GM13976 (cell line): Measurements from ENCODE around the gene PSORS1C2.

Experiments
- DNase-seq: peaks from one replicate; pipeline ENCODE4 v3.0.0; 2012; ENCODE audit warnings: low spot score
- in situ Hi-C: fragments of 300-500 bp; cut with MboI; formaldehyde crosslinking; loops from one replicate; pipeline ENCODE4 v1.12.0; 2022; ENCODE audit warnings: low sequenced_read_pairs, mixed read lengths, inconsistent platforms; ENCODE audit not compliant: unreplicated experiment
- TF ChIP-seq, protein P1 (sequence below): IDR thresholded peaks from 2 replicates; pipeline ENCODE4 v1.5.1; 2012; ENCODE audit warnings: borderline replicate concordance, mild to moderate bottlenecking; ENCODE audit not compliant: insufficient read depth; ENCODE audit errors: extremely low read depth, missing control alignments, control extremely low read depth

The PSORS1C2 gene

GRCh38 chr6:31144970-31145340, 6.1 kb upstream of the PSORS1C2 start:
- in situ Hi-C loops, result no loop called here
- no peak for DNase-seq
- TF ChIP-seq, protein P1, sequence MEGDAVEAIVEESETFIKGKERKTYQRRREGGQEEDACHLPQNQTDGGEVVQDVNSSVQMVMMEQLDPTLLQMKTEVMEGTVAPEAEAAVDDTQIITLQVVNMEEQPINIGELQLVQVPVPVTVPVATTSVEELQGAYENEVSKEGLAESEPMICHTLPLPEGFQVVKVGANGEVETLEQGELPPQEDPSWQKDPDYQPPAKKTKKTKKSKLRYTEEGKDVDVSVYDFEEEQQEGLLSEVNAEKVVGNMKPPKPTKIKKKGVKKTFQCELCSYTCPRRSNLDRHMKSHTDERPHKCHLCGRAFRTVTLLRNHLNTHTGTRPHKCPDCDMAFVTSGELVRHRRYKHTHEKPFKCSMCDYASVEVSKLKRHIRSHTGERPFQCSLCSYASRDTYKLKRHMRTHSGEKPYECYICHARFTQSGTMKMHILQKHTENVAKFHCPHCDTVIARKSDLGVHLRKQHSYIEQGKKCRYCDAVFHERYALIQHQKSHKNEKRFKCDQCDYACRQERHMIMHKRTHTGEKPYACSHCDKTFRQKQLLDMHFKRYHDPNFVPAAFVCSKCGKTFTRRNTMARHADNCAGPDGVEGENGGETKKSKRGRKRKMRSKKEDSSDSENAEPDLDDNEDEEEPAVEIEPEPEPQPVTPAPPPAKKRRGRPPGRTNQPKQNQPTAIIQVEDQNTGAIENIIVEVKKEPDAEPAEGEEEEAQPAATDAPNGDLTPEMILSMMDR, result no peak

- TF ChIP-seq, protein P1, result no peak
- in situ Hi-C loops, result no loop called here
- DNase-seq, result no peak
Observed at GRCh38 chr6:31144296-31144969, 5.6 kb upstream of the PSORS1C2 start.

GRCh38 chr6:31143148-31143547, 4.3 kb upstream of the PSORS1C2 start:
- TF ChIP-seq, protein P1, result no peak
- no peak for DNase-seq
- in situ Hi-C loops, result no loop called here

GRCh38 chr6:31142361-31142761, 3.5 kb upstream of the PSORS1C2 start:
- TF ChIP-seq, protein P1, result no peak

GRCh38 chr6:31140643-31141042, 1.8 kb upstream of the PSORS1C2 start:
- DNase-seq, result no peak
- TF ChIP-seq, protein P1, result no peak
- in situ Hi-C loops, result no loop called here

More at GRCh38 chr6:31142361-31142761, 3.5 kb upstream of the PSORS1C2 start:
- no peak for DNase-seq
- in situ Hi-C loops, result no loop called here

DNA sequence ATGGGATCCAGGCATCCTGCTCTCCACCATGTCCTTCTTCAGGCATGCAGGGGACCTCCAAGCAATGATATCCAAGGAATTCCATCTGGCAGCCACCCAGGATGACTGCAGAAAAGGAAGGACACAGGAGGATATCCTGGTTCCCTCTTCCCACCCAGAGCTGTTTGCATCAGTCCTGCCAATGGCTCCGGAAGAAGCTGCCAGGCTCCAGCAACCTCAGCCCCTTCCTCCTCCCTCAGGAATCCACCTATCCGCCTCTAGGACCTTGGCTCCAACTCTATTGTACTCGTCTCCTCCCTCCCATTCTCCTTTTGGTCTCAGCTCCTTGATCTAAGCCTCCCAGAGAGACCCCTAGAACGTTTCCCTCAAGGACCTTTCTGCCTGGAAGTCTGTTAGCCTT, 733 bp upstream of the PSORS1C2 start:
- in situ Hi-C loops, result loop anchor here (5.0 kb wide), 2 partner anchors 53 to 228 kb away; no protein-coding TSS in a partner anchor
- TF ChIP-seq, protein P1, result no peak
- no peak for DNase-seq

DNA sequence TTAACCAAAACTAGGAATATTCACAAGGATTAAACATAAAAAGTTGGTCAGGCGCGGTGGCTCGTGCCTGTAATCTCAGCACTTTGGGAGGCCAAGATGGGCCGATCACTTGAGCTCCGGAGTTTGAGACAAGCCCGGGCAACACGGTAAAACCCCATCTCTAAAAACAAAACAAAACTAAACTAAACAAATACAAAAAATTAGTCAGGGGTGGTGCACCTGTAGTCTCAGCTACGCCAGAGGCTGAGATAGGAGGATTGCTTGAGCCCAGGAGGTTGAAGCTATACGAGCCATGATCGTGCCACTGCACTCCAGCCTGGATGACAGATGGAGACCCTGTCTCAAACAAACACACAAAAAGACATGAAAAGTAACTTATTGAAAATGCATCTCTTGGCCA, 3.2 kb downstream of the PSORS1C2 start:
- no peak for DNase-seq
- TF ChIP-seq, protein P1, result no peak
- in situ Hi-C loops, result loop anchor here (5.0 kb wide), 2 partner anchors 57 to 232 kb away; no protein-coding TSS in a partner anchor
